Tibial nerve (tissue), 4 donors: ENCODE data around the gene TTC21A. TPM values are rescaled to one million over a fixed set of nuclear protein-coding genes. Genes with fewer than 3 reads are reported as not detected.

Experiments
- DNase-seq, 2 donors: peaks; one replicate each; pipeline ENCODE4 v3.0.0-alpha.2; 2019; ENCODE audit warnings: low spot score in 2 of 2
- H3K27ac ChIP-seq, 4 donors: fragments of 200-600 bp; sonication (generic) in 3 of 4; one replicate each; pipeline ENCODE4 v1.5.1; 2017 to 2019; ENCODE audit warnings: mild to moderate bottlenecking in 1 of 4
- H3K27me3 ChIP-seq, 2 donors: fragments of 200-600 bp; sonication (generic) in 1 of 2; one replicate each; pipeline versions ENCODE4 v1.5.1 to v1.6.0; 2017 to 2019
- H3K36me3 ChIP-seq, 3 donors: fragments of 200-600 bp; sonication (generic); one replicate each; pipeline ENCODE4 v1.5.1; 2018 to 2019
- H3K4me1 ChIP-seq, 4 donors: fragments of 200-600 bp; sonication (generic) in 3 of 4; one replicate each; pipeline ENCODE4 v1.5.1; 2017 to 2019
- H3K4me3 ChIP-seq, 4 donors: fragments of 200-600 bp; sonication (generic) in 3 of 4; one replicate each; pipeline ENCODE4 v1.5.1; 2017 to 2019; ENCODE audit warnings: mild to moderate bottlenecking in 1 of 4, moderate library complexity in 1 of 4
- H3K9me3 ChIP-seq, 4 donors: fragments of 200-600 bp; sonication (generic) in 3 of 4; one replicate each; pipeline ENCODE4 v1.5.1; 2017 to 2019
- EP300 ChIP-seq, 2 donors: sonication (generic); formaldehyde crosslinking; IDR thresholded peaks; one replicate each; pipeline ENCODE4 v1.6.1; 2017; ENCODE audit warnings: antibody characterized with exemption in 2 of 2, mild to moderate bottlenecking in 1 of 2
- POLR2A ChIP-seq, 2 donors: fragments of 450-650 bp; IDR thresholded peaks; one replicate each; pipeline ENCODE4 v1.6.1; 2017; ENCODE audit warnings: antibody characterized with exemption in 2 of 2, mild to moderate bottlenecking in 2 of 2, moderate library complexity in 2 of 2
- whole genome bisulfite sequencing, 2 donors: methylation state at CpG; one replicate each; pipeline ENCODE4 v1.1.5; 2018; 5-methylcytosine and 5-hydroxymethylcytosine counted together
- total RNA-seq, 4 donors: library from RNA; depleted of rRNA; stranded (reverse); fragments of >200 nt; gene quantifications; one replicate each; pipeline ENCODE4 v1.1.0, GENCODE V29; 2016
- TF ChIP-seq, protein P1 (sequence below), 5 experiments: fragments of 200-600 bp in 3 of 5; fragments of 450-650 bp in 2 of 5; sonication (generic) in 3 of 5; IDR thresholded peaks; one replicate each; pipeline ENCODE4 v1.5.1; 2016 to 2019; ENCODE audit warnings: antibody characterized with exemption in 5 of 5, mild to moderate bottlenecking in 3 of 5, moderate library complexity in 2 of 5

Gene TTC21A
- total RNA-seq, 4 donors from 2014 or later, result 11.5 to 21.6 (median 12.8) TPM

DNA sequence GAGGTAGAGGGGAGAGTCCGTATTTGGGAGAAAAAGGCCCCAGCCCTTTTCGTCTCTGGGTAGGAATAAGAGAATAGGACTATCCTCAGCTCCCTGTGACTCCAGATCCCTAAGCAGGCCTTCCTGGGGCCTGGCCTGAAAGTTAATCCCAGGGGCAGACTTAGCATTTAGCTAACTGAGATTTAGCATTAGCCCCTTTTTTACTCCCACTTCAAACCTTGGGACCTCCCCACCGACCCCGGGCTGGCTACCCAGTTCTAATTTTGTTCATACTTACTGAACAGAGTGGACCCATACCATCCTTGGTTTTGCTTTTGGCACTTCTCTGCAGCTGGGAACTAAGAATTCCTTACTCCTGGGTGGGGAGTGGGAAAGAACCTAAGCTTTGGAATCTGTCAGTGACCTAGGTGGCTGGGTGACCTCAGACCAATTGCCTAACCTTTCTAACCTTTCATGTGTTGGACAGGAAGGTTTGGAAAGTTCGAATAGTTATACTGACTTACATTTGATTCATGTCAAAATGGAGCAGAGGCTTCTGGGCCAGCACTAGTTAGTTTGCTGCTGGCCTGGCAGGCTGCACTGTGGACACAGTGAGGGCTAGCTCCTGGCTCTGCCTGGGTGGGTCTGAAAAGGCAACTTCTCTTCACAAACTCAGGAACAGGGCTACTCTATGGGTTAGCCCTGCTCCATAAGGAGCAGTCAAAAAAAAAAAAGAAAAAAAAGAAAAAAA, 11.6 kb downstream of the TTC21A start:
- no peaks in the 10 kb centered on the region for H3K9me3 ChIP-seq
- no peaks in the 10 kb centered on the region for H3K4me1 ChIP-seq
- peaks cover 0 to 72% (median 0%) of the 10 kb centered on the region in 3 donors for H3K36me3 ChIP-seq
- no peak overlapping the region for H3K27ac ChIP-seq
- no peak for DNase-seq
- WGBS, 2 donors, result 72 to 87% methylated on average over 5 of the region's 5 CpGs
- no peaks in the 10 kb centered on the region for H3K27me3 ChIP-seq
- TF ChIP-seq, protein P1, sequence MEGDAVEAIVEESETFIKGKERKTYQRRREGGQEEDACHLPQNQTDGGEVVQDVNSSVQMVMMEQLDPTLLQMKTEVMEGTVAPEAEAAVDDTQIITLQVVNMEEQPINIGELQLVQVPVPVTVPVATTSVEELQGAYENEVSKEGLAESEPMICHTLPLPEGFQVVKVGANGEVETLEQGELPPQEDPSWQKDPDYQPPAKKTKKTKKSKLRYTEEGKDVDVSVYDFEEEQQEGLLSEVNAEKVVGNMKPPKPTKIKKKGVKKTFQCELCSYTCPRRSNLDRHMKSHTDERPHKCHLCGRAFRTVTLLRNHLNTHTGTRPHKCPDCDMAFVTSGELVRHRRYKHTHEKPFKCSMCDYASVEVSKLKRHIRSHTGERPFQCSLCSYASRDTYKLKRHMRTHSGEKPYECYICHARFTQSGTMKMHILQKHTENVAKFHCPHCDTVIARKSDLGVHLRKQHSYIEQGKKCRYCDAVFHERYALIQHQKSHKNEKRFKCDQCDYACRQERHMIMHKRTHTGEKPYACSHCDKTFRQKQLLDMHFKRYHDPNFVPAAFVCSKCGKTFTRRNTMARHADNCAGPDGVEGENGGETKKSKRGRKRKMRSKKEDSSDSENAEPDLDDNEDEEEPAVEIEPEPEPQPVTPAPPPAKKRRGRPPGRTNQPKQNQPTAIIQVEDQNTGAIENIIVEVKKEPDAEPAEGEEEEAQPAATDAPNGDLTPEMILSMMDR (IDR thresholded peaks at IDR 0.05), result no peak
- TF ChIP-seq POLR2A (IDR thresholded peaks at IDR 0.05), result no peak
- no peak for TF ChIP-seq EP300 (IDR thresholded peaks at IDR 0.05)
- no peak overlapping the region for H3K4me3 ChIP-seq

DNA sequence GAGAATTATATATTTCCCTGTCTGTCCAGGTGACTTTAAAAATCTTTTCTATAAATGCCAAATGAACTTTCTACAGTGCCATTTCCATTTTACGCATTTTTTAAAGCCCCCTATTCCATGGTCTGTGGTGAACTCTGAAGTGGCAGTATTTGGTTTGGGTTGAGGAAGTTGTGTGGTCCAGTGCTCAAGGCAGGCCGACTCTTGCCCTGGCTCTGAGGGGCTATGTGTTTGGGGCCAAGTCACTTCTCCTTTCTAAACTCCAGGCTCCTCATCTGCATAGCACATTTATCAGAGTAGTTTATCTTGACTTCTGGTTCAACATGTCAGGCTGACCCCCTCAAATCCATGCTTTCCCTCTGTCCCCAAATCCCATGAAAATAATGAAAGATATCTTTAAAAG, 14.1 kb downstream of the TTC21A start:
- TF ChIP-seq EP300 (IDR thresholded peaks at IDR 0.05), result no peak
- no peak for TF ChIP-seq POLR2A (IDR thresholded peaks at IDR 0.05)
- TF ChIP-seq, protein P1 (IDR thresholded peaks at IDR 0.05), result no peak
- no peak overlapping the region for H3K27ac ChIP-seq
- H3K36me3 ChIP-seq, result peaks cover 0 to 47% (median 0%) of the 10 kb centered on the region in 3 donors
- no peaks in the 10 kb centered on the region for H3K4me1 ChIP-seq
- no peak for DNase-seq
- H3K27me3 ChIP-seq, result no peaks in the 10 kb centered on the region
- WGBS, 2 donors, result 82 to 89% methylated on average over 2 of the region's 2 CpGs
- no peaks in the 10 kb centered on the region for H3K9me3 ChIP-seq
- H3K4me3 ChIP-seq, result no peak overlapping the region

DNA sequence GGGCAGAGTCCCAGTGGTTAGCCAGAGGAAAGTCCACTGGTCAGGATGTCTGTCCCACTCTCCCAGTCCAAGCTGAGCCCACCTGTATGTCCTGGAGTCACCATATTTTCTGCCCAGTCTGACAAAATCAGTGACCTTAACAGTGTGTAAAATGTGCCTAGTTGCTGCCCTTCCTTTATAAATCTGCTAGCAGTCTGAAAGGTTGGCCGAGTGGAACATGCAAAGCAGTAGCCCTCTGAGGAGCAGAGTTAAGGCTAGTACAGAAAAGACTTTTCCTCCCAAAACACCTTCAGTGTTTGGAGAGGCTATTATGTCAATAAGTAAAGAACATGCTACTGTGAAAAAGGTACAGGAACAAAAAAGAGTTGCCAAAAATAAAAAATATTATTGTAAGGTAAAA, 15.3 kb downstream of the TTC21A start:
- TF ChIP-seq, protein P1 (IDR thresholded peaks at IDR 0.05), result no peak
- no peak for TF ChIP-seq POLR2A (IDR thresholded peaks at IDR 0.05)
- TF ChIP-seq EP300 (IDR thresholded peaks at IDR 0.05), result no peak
- Histone ChIP-seq H3K36me3 (peaks cover 0 to 37% (median 0%) of the 10 kb centered on the region in 3 donors), H3K27me3 (no peaks in the 10 kb centered on the region), H3K27ac (no peak overlapping the region), H3K4me3 (no peak overlapping the region), H3K4me1 (no peaks in the 10 kb centered on the region), H3K9me3 (no peaks in the 10 kb centered on the region)
- no peak for DNase-seq
- 91 to 93% methylated on average over 1 of the region's 1 CpG for WGBS, 2 donors

DNA sequence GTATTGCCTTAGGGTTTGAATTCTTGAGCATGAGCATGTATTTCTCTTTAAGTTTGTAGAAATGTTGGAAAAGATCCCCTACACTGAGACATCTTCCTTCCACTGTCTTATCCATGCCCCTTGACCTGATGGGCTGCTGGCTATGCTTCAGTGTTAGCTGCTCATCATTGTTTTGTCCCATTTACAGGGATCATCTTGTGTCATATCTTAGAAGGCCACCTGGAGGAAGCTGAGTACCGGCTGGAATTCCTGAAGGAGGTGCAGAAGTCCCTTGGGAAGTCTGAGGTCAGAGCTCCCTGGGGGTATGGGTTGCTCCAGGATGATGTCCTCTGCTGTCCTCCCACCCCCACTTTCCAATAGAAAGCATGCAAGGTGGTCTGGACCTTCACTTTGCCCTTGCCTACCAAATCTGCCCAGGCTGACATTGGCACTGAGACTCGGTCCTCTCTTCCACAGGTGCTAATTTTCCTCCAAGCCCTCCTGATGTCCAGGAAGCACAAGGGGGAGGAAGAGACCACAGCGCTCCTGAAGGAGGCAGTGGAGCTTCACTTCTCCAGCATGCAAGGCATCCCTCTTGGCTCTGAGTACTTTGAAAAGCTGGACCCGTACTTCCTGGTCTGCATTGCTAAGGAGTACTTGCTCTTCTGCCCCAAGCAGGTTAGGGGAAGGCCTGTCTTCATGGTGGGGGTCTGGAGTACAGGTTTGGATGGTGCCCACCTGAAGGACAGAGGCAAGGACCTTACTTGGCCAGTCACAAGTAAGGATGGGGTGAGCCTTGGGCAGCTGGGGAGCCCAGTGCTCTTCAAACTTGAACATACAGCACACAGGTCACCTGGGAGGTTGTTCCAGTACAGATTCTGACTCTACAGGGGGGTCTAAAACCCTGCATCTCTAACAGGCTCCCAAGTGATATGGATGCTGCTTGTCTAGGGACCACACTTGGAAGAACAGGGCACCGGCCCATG, 17.7 kb downstream of the TTC21A start:
- no peak for DNase-seq
- Histone ChIP-seq H3K4me1 (no peaks in the 10 kb centered on the region), H3K36me3 (peaks cover 0 to 35% (median 0%) of the 10 kb centered on the region in 3 donors), H3K9me3 (no peaks in the 10 kb centered on the region), H3K27me3 (no peaks in the 10 kb centered on the region), H3K27ac (no peak overlapping the region), H3K4me3 (no peak overlapping the region)
- 60 to 69% methylated on average over 5 of the region's 5 CpGs for WGBS, 2 donors
- TF ChIP-seq POLR2A (IDR thresholded peaks at IDR 0.05) (no peak), EP300 (IDR thresholded peaks at IDR 0.05) (no peak)
- TF ChIP-seq, protein P1 (IDR thresholded peaks at IDR 0.05), result peak in 3 of 5 experiments; percentile 13 to 25 (median 16)
